Measurements from ENCODE around the gene POU5F2.

Gene POU5F2

DNA sequence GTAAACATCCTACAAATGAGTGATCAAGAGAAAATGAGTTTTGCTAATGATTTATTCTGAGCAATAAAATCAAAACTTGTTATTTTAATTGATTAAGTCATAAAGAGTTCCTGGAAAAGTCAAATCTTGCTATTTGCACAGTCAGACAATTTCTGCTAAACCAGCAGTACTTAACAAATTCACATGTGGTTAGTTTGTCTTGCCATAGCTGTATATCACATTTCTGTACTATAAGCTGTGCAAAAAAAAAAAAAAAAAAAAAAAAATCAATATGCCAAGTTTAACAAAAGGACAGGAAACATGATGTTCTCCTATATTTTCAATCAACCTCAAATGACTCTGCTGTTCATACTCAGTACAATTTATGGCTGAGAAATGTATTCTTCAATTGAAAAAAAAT lies 24.9 kb downstream of the POU5F2 start:
- DNase-seq (ENCODE audit: low read depth in 2 of 3, low spot score in 2 of 3): no peak

DNA sequence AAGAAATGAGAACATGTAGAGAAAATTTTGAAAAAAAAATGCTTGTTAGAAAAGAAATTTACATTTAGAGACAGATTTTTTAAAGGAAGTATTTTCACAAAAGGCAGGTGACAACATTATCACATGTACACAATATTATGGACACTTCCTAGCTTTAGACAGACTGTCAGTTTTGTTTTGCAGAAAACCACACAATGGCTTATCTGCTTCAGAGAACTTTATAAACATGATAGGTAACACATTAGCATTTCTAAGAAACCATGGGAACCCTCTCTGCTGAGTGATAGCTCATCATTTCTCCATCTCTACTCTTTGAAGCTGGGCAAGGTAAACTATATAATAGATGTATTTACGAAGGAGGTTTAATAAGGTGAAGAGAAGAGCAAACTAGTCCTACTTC lies 25.6 kb downstream of the POU5F2 start:
- no peak for DNase-seq (ENCODE audit: low read depth in 2 of 3, low spot score in 2 of 3)

- DNase-seq (ENCODE audit: low read depth in 2 of 3, low spot score in 2 of 3): no peak
Measured at GRCh38 chr5:93715327-93715726, 26.1 kb downstream of the POU5F2 start.

DNA sequence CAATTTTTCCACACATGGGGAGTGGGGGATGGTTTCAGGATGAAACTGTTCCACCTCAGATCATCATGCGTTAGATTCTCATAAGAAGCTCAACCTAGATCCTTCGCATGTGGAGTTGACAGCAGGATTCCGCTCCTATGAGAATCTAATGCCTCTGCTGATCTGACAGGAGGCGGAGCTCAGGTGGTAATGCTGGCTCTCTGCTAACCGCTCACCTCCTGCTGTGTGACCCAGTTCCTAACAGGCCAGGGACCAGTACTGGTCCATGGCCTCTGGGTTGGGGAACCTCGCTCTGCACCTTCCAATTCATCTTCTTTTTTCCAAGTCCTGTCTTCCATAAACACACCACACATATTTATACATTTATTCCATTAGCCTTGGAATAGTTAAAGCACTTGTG lies 33.0 kb downstream of the POU5F2 start:
- DNase-seq (ENCODE audit: low read depth in 2 of 3, low spot score in 2 of 3): no peak

DNA sequence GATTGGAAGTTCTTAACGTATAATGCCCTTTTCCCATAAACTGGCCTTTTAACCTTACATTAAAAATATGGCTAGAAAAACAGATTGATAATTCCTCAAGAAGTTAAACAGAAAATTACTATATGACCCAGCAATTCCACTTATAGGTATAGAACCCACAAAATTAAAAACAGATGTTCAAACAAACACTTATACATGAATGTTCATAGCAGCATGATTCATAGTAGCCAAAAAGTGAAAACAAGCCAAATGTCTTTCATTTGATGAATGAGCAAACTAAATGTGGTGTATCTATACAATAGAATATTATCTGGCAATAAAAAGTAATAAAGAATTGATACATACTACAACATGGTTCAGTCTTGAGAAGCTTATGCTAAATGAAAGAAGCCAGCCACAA lies 35.5 kb downstream of the POU5F2 start:
- DNase-seq (ENCODE audit: low read depth in 2 of 3, low spot score in 2 of 3): no peak

DNA sequence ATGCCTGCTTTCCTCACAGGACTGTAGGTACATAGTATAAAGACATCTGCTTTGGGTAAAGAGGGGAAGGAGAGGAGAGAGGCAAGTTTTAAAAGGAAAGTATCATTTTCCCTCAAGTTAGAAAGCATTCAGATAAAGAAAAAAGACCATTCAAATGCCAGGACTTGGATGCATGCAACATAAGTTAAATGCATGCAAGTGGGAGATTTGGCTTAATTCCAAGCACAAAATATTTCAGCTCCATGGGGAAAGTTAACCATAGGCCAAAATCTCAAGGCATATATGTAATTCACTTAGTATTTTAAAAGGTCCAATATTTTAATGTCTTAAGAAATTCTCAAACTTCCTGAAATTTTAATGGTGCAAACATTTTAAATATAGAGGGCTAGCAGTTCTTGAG lies 36.4 kb downstream of the POU5F2 start:
- no peak for DNase-seq (ENCODE audit: low read depth in 2 of 3, low spot score in 2 of 3)

GRCh38 chr5:93691997-93692396 lies 49.4 kb downstream of the POU5F2 start:
- no peak for DNase-seq (ENCODE audit: low read depth in 2 of 3, low spot score in 2 of 3)

Measured in activated CD8-positive, alpha-beta memory T cell treated with anti-CD3 and anti-CD28 coated beads for 48 hours (primary cell).